Activated CD8-positive, alpha-beta memory T cell treated with anti-CD3 and anti-CD28 coated beads, Interleukin-2, amount 50 U/mL, for 1 hour (primary cell): ENCODE data around the gene WNT2B.

Source experiments
- DNase-seq: peaks from one replicate; pipeline ENCODE4 v3.0.0-alpha.2; 2020; ENCODE audit errors: extremely low read depth

The WNT2B gene

DNA sequence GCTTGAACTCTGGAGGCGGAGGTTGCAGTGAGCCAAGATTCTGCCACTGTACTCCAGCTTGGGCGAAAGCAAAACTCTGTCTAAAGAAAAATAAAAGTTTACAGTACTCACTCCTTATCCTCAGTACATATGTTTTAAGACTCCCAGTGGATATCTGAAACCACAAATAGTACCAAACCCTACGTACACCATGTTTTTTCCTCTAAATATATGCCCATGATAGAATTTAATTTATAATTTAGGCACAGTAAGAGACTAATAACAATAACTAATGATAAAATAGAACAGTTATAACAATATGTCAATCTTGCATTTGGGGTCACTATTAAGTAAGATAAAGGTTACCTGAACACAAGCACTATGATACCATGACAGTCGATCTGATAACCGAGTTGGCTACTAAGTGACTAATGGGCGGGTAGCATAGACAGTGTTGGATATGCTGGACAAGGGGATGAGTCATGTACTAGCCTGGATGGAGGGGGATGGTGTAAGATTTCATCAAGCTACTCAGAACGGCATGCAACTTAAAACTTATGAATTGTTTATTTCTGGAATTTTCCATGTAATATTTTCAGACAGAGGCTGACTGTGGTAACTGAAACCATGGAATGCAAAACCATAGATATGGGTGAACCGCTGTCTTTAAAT lies 66.5 kb downstream of the WNT2B start:
- no peak for DNase-seq

DNA sequence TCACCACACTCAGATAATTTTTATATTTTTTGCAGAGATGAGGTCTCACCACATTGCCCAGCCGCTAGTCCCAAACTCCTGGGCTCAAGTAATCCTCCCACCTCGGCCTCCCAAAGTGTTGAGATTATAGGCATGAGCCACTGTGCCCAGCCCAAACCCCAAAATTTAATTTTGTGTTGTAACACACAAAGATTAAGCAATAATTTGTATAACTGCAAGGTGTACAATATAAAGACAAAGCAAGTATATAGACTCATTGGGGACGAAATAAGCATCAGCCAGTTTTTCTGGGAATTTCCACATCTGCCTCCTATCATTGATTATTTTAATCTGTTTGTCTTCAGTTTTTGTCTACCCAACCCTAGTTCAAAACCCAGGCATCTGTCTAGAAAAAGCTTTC lies 67.5 kb downstream of the WNT2B start:
- no peak for DNase-seq
